ENCODE data around the gene ZRANB1. TPM values are rescaled to one million over a fixed set of nuclear protein-coding genes. Genes with fewer than 3 reads are reported as not detected.

Gene ZRANB1
- total RNA-seq, 1 donor: 22.3 TPM

DNA sequence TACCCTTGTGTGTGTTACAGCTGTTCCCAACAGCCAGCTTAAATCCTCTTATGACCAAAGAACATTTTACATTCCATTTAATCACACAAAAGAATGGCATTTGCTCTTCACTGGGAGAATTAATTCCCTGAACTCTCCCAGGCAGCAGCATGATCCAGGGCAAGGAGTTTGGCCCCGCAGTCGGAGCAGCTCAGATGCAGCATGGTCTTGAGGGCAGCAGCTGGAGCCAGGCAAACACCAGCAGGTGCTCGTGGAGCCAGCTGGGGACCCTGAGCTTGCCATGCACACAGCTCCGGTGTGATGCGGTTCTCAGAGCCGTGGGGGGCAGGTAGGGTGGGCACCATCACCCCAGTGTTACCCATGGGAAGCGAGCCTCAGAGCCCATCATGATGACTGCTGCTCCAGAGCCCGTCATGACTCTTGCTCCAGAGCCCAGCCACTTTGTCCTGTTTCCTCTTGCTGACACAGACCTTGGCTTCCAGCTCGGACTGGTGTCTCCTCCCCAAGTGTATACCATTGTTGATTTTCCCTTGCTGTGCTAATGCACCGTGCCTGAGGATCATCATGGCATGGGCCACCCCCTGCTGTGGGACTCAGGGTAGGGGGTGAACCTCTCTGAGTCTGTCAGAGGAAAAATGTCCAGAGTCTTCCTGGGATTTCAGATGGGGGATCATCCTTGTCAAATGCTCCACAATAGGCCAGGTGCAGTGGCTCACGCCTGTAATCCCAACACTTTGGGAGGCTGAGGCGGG lies 75.8 kb downstream of the ZRANB1 start:
- DNase-seq (ENCODE audit: low read depth): no peak
- H3K4me3 ChIP-seq (ENCODE audit: low read depth, low read length): no peak overlapping the region
- TF ChIP-seq, protein P1, sequence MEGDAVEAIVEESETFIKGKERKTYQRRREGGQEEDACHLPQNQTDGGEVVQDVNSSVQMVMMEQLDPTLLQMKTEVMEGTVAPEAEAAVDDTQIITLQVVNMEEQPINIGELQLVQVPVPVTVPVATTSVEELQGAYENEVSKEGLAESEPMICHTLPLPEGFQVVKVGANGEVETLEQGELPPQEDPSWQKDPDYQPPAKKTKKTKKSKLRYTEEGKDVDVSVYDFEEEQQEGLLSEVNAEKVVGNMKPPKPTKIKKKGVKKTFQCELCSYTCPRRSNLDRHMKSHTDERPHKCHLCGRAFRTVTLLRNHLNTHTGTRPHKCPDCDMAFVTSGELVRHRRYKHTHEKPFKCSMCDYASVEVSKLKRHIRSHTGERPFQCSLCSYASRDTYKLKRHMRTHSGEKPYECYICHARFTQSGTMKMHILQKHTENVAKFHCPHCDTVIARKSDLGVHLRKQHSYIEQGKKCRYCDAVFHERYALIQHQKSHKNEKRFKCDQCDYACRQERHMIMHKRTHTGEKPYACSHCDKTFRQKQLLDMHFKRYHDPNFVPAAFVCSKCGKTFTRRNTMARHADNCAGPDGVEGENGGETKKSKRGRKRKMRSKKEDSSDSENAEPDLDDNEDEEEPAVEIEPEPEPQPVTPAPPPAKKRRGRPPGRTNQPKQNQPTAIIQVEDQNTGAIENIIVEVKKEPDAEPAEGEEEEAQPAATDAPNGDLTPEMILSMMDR (IDR thresholded peaks at IDR 0.05; ENCODE audit: insufficient read depth, low read length): no peak

DNA sequence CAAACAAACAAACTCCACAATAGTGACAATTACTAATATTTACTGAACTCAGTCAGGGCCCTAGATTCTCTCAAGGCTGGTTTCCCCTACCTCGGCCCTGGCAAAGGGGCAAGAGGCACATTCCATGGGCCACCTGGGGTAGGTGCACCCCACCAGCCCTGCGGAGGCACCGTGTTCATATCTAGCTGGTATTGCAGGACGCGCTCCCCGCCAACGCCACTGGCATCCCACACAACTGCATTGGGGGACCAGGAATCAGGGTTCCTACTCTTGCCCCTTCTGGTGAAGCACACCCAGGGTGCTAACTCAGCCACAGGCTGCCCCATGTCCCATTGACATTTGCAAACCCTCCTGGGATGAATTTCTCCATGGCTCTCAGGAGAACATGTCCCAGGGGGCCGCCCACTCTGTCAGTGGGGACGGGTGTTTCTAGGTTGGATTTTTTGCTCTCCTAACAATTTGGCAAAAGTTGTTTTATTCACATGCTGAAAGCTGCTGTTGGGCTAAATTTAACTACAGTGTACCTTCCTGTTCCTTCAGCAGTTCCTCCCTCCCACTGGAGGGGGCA lies 76.7 kb downstream of the ZRANB1 start:
- TF ChIP-seq, protein P1 (IDR thresholded peaks at IDR 0.05; ENCODE audit: insufficient read depth, low read length): no peak
- H3K4me3 ChIP-seq (ENCODE audit: low read depth, low read length): no peak overlapping the region
- DNase-seq (ENCODE audit: low read depth): no peak

DNA sequence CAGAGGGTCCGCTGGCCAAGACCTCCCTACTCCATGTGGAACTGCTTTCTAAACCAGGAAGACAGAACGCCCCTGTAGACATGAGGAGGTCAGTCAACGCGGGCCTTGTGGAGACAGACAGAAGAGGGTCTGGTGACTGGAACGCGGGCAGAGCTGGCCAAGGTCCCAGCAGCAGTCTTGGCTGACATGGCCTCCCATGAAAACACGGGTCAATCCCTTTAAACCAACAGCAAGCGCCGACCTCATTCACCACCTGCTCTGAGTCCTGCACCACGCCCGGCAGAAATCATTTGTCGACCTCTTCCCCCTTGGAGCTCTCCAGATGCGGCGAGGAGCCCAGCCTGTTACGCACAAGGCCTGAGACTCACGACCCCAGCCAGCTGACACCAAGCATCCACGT lies 78.5 kb downstream of the ZRANB1 start:
- TF ChIP-seq, protein P1 (IDR thresholded peaks at IDR 0.05; ENCODE audit: insufficient read depth, low read length): no peak
- DNase-seq (ENCODE audit: low read depth): no peak
- H3K4me3 ChIP-seq (ENCODE audit: low read depth, low read length): no peak overlapping the region

DNA sequence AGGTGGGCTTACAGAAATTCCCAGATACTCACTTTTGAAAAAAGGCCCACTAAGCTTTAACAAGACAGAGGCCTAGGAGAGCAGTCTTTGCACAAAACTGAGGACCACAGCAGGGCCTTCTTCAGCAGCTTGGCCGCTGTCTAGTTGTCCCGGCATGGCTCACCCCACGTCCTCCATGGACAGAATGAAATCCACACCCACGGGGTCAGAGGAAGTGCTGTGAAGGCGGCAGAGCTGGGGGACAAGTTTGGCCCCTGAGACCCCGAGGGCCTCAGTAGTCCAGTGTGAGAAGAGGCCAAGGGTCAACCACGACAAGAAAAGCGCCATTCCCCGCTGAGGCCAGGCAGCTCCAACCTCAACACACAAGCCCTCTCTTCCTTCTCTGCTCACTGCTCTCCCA lies 78.9 kb downstream of the ZRANB1 start:
- TF ChIP-seq, protein P1 (IDR thresholded peaks at IDR 0.05; ENCODE audit: insufficient read depth, low read length): no peak
- no peak for DNase-seq (ENCODE audit: low read depth)

DNA sequence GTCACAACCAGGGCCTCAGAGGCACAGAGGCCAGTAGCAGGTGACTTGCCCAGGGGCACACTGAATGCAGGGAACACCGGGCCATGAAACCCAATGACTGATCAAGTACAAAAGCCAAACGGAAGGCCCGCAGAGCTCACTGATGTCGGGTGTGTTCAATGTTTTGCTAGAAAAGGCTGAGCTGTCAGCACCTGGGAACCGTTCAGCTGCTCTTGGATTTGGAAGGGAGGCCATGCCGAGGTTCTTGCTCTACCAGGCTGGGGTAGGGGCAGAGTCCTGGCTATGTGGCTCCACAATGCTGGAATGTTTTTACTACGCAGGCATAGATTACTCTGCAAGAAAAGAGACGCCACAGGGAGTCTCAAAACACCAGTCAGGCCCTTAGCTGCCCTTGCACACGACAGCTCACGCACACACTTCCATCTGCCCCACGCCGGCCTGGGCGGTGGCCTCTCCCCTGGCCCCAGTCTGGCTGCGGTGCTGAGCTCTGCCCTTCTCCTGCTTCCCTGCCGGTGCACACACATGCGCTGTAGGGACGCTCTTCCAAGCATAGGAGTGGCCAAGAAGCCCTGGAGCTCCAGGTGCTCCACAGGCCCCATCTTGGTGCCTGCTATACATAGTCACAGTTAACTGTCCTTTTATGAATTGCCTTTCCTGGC lies 79.9 kb downstream of the ZRANB1 start:
- DNase-seq (ENCODE audit: low read depth): no peak
- TF ChIP-seq, protein P1 (IDR thresholded peaks at IDR 0.05; ENCODE audit: insufficient read depth, low read length): no peak
- no peak overlapping the region for H3K4me3 ChIP-seq (ENCODE audit: low read depth, low read length)

More for the DNA sequence above, 78.9 kb downstream of the ZRANB1 start:
- H3K4me3 ChIP-seq (ENCODE audit: low read depth, low read length): no peak overlapping the region

DNA sequence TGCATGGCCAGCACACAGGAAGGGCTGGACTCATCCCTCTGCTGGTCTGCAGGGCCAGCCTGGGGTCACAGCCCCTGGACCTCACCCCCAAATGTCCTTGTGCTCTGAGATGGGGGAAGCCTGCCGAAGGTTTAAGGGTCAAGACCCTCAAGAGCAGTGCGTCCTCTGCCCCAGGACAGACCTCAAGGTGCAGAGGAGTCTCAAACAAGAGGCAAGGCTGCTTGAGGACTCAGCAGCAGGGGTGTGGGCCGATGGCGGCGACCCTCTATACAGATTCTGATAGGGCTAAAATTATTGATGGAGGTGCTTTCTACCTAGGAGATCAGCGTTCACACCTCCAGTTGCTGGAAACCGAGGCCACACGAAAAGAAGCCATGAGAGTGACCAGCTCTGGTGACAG lies 80.7 kb downstream of the ZRANB1 start:
- DNase-seq (ENCODE audit: low read depth): no peak
- H3K4me3 ChIP-seq (ENCODE audit: low read depth, low read length): no peak overlapping the region
- TF ChIP-seq, protein P1 (IDR thresholded peaks at IDR 0.05; ENCODE audit: insufficient read depth, low read length): no peak

Data from fibroblast of the aortic adventitia (primary cell).